SK-N-SH treated with all-trans-retinoic acid at 6 μM for 48 hours (cell line): Measurements from ENCODE around the gene DACT3.

Experiments
- CREB5 ChIP-seq: fragments of 250-450 bp; sonication (Bioruptor Pico); IDR thresholded peaks from 2 replicates; pipeline ENCODE4 v1.5.1; 2020; ENCODE audit warnings: low read depth, mild to moderate bottlenecking, moderate library complexity
- CSDC2 ChIP-seq: fragments of 250-450 bp; sonication (Bioruptor Pico); IDR thresholded peaks from 2 replicates; pipeline ENCODE4 v1.5.0; 2020; ENCODE audit warnings: mild to moderate bottlenecking, moderate library complexity
- GLIS3 ChIP-seq: fragments of 250-450 bp; sonication (Bioruptor Pico); IDR thresholded peaks from 2 replicates; pipeline ENCODE4 v1.5.0; 2020; ENCODE audit warnings: mild to moderate bottlenecking, moderate library complexity
- ISL1 ChIP-seq: fragments of 250-450 bp; sonication (Bioruptor Pico); IDR thresholded peaks from 2 replicates; pipeline ENCODE4 v2.1.2; 2022; ENCODE audit warnings: mild to moderate bottlenecking, moderate library complexity
- PATZ1 ChIP-seq: fragments of 250-450 bp; sonication (Bioruptor Pico); IDR thresholded peaks from 2 replicates; pipeline ENCODE4 v1.8.0; 2020; ENCODE audit warnings: mild to moderate bottlenecking, moderate library complexity, borderline replicate concordance
- POU6F1 ChIP-seq: fragments of 250-450 bp; sonication (Bioruptor Pico); IDR thresholded peaks from 2 replicates; pipeline ENCODE4 v1.8.0; 2021; ENCODE audit warnings: low read depth, mild to moderate bottlenecking, moderate library complexity, borderline replicate concordance
- PPARA ChIP-seq: fragments of 250-450 bp; sonication (Bioruptor Pico); IDR thresholded peaks from 2 replicates; pipeline ENCODE4 v1.5.0; 2020; ENCODE audit warnings: mild to moderate bottlenecking, borderline replicate concordance
- RARB ChIP-seq: fragments of 250-450 bp; sonication (Bioruptor Pico); IDR thresholded peaks from 2 replicates; pipeline ENCODE4 v1.8.0; 2021; ENCODE audit warnings: mild to moderate bottlenecking, moderate library complexity
- SNAI2 ChIP-seq: fragments of 250-450 bp; sonication (Bioruptor Pico); IDR thresholded peaks from 2 replicates; pipeline ENCODE4 v1.5.0; 2020; ENCODE audit warnings: mild to moderate bottlenecking, moderate library complexity
- ZC3H10 ChIP-seq: fragments of 250-450 bp; sonication (Bioruptor Pico); IDR thresholded peaks from 2 replicates; pipeline ENCODE4 v1.5.1; 2021; ENCODE audit warnings: mild to moderate bottlenecking, moderate library complexity
- ZFP3 ChIP-seq: fragments of 250-450 bp; sonication (Bioruptor Pico); IDR thresholded peaks from 2 replicates; pipeline ENCODE4 v1.5.0; 2020; ENCODE audit warnings: mild to moderate bottlenecking, moderate library complexity
- ZFP30 ChIP-seq: fragments of 450-650 bp; formaldehyde crosslinking; IDR thresholded peaks from 2 replicates; pipeline ENCODE4 v1.5.0; 2022; ENCODE audit warnings: mild to moderate bottlenecking, moderate library complexity

GRCh38 chr19:46622118-46622446, 38.9 kb downstream of the DACT3 start:
- TF ChIP-seq RARB (CRISPR knock-in tag) (no peak), ZFP3 (no peak), CSDC2 (CRISPR knock-in tag) (no peak), ISL1 (CRISPR knock-in tag) (no peak), PATZ1 (CRISPR knock-in tag) (no peak), PPARA (CRISPR knock-in tag) (no peak), CREB5 (CRISPR knock-in tag) (no peak), POU6F1 (no peak), GLIS3 (no peak), ZC3H10 (CRISPR knock-in tag) (no peak), SNAI2 (CRISPR knock-in tag) (no peak), ZFP30 (CRISPR knock-in tag) (no peak)
